ENCODE results near the gene PODXL2. TPM values are rescaled to one million over a fixed set of nuclear protein-coding genes. Genes with fewer than 3 reads are reported as not detected.

Gene PODXL2
- total and polyA plus RNA-seq, 2 of the 8 experiments (the other 6 are each of a cell fraction or from before 2014, with no cell fraction given): 27.6 to 31.6 TPM

DNA sequence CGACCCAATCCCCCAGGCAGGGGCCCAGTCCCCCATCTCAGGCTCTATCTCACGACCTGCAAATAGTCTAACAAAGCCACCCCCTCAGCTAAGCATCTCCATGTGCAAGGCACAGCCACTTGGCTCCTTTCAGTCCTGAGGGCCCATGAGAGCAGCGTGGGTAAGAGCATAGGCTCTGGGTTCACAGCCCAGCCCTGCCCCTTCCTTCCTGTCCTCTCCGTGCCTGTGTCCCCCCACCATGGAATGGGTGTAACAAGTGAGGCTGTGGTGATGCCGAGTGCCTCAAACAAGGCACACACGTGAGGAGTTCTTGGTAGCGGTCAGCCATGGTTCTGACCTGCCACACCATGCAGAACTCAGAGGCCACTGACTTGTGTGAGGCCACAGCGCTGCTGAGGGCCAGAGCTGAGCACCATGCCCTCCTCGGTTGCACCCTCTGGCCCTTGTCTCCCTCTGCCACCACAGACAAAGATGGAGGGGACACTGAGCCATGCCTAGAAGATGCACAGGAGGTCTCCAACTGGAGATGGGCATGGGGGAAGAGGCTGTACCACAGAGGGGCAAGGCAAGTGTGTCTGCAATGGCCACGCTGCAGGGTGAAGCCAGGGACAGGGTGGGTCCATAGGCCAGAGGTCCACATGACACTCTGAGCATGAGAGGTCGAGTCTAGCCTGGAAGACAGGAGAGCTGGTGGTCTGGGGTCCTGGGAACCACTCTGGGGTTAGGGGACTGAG lies 48.5 kb upstream of the PODXL2 start (continued):
- TF ChIP-seq RFX5 (IDR thresholded peaks at IDR 0.05; ENCODE audit: borderline replicate concordance, low read depth, low read length): no peak
- no peak for TF ChIP-seq GABPA (IDR thresholded peaks at IDR 0.05; ENCODE audit: borderline replicate concordance, insufficient read depth, low read length)
- TF ChIP-seq BRCA1 (IDR thresholded peaks at IDR 0.05; ENCODE audit: low read depth, low read length): no peak
- no peak for TF ChIP-seq TBP (IDR thresholded peaks at IDR 0.05; ENCODE audit: low read depth, low read length)
- TF ChIP-seq GTF2F1 (IDR thresholded peaks at IDR 0.05; ENCODE audit: borderline replicate concordance, low read depth, low read length): no peak
- no peak for TF ChIP-seq SP4 (IDR thresholded peaks at IDR 0.05; ENCODE audit: low read length)
- no peak for TF ChIP-seq NANOG (IDR thresholded peaks at IDR 0.05; ENCODE audit: insufficient read depth, low read depth, low read length, poor library complexity, severe bottlenecking)
- TF ChIP-seq SP1 (IDR thresholded peaks at IDR 0.05; ENCODE audit: low read depth, low read length): no peak

All from H1 (cell line).